ENCODE measurements around the gene MYNN. TPM values are rescaled to one million over a fixed set of nuclear protein-coding genes. Genes with fewer than 3 reads are reported as not detected.

The MYNN gene
- total RNA-seq, 4 donors from 2014 or later = 12.0 to 20.2 (median 14.7) TPM

DNA sequence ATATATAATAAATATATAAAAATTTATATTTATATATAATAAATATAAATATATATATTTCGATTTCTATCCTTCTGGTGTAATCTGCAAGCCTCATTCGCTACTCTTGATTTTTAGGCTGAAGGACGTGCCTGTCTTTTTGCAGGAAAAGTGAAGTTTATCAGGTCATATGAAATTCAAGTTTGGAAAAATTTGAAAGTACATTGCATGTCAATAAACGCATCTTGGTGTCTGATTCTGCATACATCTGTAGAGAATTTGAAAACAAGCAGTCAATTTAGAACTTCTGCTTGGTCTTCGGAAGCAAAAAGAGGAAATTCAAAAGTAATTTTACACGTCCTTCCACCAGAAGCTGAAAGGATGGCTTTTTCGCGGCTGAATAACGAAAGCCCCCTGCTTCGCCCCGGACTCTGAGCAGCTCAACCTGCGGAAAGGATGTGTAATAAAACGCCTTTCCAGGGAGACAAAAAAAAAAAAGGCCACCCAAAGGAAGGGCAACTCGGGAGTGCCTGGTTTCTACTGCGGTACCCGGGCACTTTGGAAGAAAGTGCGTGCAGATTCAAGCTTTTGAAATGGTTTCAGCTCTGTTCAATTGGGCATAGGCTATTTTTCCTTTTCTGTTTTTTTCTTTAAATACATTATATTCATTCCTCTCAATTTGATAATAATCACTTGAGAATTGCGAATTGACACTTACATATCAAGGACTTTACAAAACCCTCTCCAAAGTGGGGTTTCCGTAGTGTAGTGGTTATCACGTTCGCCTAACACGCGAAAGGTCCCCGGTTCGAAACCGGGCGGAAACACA is 1.5 kb upstream of the MYNN start:
- Histone ChIP-seq H3K4me1 (peaks cover 26 to 27% of the 10 kb centered on the region in 2 donors), H3K36me3 (peaks cover 0 to 19% of the 10 kb centered on the region in 2 donors), H3K4me3 (peak overlapping the region; percentile 76 to 99 (median 92)), H3K27me3 (no peaks in the 10 kb centered on the region), H3K27ac (peak overlapping the region; percentile 95 to 100 (median 97)), H3K9me3 (no peaks in the 10 kb centered on the region)
- in situ Hi-C loops (cut with MboI; ENCODE audit: low sequenced_read_pairs in 4 of 4) = loop anchor here in 2 of 4 donors (10.0 to 25.0 kb wide), 2 partner anchors 193 to 591 kb away; partner anchors contain the start of genes SEC62 (in 1 of the 2) and SKIL (in 1 of the 2)
- TF ChIP-seq, protein P1, sequence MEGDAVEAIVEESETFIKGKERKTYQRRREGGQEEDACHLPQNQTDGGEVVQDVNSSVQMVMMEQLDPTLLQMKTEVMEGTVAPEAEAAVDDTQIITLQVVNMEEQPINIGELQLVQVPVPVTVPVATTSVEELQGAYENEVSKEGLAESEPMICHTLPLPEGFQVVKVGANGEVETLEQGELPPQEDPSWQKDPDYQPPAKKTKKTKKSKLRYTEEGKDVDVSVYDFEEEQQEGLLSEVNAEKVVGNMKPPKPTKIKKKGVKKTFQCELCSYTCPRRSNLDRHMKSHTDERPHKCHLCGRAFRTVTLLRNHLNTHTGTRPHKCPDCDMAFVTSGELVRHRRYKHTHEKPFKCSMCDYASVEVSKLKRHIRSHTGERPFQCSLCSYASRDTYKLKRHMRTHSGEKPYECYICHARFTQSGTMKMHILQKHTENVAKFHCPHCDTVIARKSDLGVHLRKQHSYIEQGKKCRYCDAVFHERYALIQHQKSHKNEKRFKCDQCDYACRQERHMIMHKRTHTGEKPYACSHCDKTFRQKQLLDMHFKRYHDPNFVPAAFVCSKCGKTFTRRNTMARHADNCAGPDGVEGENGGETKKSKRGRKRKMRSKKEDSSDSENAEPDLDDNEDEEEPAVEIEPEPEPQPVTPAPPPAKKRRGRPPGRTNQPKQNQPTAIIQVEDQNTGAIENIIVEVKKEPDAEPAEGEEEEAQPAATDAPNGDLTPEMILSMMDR (IDR thresholded peaks at IDR 0.05 in 4 of 5, conservative IDR thresholded peaks at IDR 0.05 in 1 of 5) = no peak
- no peak for TF ChIP-seq POLR2A (IDR thresholded peaks at IDR 0.05)
- intact Hi-C loops (cut with DNase I; ENCODE audit: low total_unique reads) = loop anchor here (1.0 to 5.0 kb wide), 4 partner anchors 196 to 585 kb away; partner anchors contain the start of genes PHC3, PRKCI, SEC62 and SKIL
- ATAC-seq (peak; percentile 41 to 47), DNase-seq (peak in 1 of 2 donors; percentile 18)

DNA sequence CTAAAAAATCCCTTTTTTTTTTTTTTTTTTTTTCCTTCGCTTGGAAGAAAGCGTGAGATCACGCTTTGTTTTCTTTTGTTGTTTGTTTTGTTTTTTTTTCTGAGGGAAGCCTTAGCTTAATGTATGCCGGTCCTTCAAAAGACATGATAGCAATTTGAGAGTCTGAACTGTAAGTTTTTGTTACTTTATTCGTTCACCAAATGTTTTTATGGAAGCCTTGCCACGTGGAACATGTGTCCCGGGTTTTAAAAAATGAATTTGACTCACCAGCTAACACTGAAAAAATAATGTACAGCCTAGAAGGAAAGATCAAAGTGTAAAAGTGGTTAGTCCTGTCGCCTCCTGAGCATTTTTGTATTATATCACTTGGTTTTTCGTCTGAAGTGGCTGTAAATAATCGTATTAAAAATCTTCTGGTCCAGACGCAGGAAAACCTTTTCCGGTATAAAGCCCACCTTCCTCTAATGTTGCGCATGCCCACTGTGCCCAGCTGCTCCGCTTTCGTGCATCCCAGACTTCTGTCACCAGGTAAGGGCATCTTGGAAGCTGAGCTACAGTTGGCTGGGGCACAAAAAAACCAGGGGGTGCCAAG is 795 bp upstream of the MYNN start:
- H3K27ac ChIP-seq = peak overlapping the region; percentile 95 to 100 (median 97)
- H3K9me3 ChIP-seq = no peaks in the 10 kb centered on the region
- peak overlapping the region; percentile 76 to 99 (median 92) for H3K4me3 ChIP-seq
- peaks cover 26 to 27% of the 10 kb centered on the region in 2 donors for H3K4me1 ChIP-seq
- no peaks in the 10 kb centered on the region for H3K27me3 ChIP-seq
- ATAC-seq = peak; percentile 72 to 77
- intact Hi-C loops (cut with DNase I; ENCODE audit: low total_unique reads) = loop anchor here (1.0 to 5.0 kb wide), 4 partner anchors 195 to 584 kb away; partner anchors contain the start of genes PHC3, PRKCI, SEC62 and SKIL
- TF ChIP-seq POLR2A (IDR thresholded peaks at IDR 0.05) = no peak
- TF ChIP-seq, protein P1 (IDR thresholded peaks at IDR 0.05 in 4 of 5, conservative IDR thresholded peaks at IDR 0.05 in 1 of 5) = no peak
- peaks cover 0 to 25% of the 10 kb centered on the region in 2 donors for H3K36me3 ChIP-seq
- in situ Hi-C loops (cut with MboI; ENCODE audit: low sequenced_read_pairs in 4 of 4) = loop anchor here in 2 of 4 donors (10.0 to 25.0 kb wide), 2 partner anchors 192 to 590 kb away; partner anchors contain the start of genes SEC62 (in 1 of the 2) and SKIL (in 1 of the 2)
- peak; percentile 67 to 76 for DNase-seq

- Histone ChIP-seq H3K4me3 (peak overlapping the region; percentile 76 to 99 (median 92)), H3K4me1 (peaks cover 26 to 27% of the 10 kb centered on the region in 2 donors), H3K27me3 (no peaks in the 10 kb centered on the region), H3K9me3 (no peaks in the 10 kb centered on the region), H3K36me3 (peaks cover 0 to 39% of the 10 kb centered on the region in 2 donors), H3K27ac (peak overlapping the region; percentile 95 to 100 (median 97))
- intact Hi-C loops (cut with DNase I; ENCODE audit: low total_unique reads) = loop anchor here (5.0 kb wide), 1 partner anchor 193 kb away; the partner anchor contains the start of gene SEC62
- in situ Hi-C loops (cut with MboI; ENCODE audit: low sequenced_read_pairs in 4 of 4) = loop anchor here in 2 of 4 donors (10.0 to 25.0 kb wide), 2 partner anchors 191 to 588 kb away; partner anchors contain the start of genes SEC62 (in 1 of the 2) and SKIL (in 1 of the 2)
- TF ChIP-seq, protein P1 (IDR thresholded peaks at IDR 0.05 in 4 of 5, conservative IDR thresholded peaks at IDR 0.05 in 1 of 5) = no peak
- no peak for TF ChIP-seq POLR2A (IDR thresholded peaks at IDR 0.05)
- ATAC-seq (no peak), DNase-seq (no peak)
Observed at GRCh38 chr3:169774186-169774585, 990 bp downstream of the MYNN start.

- TF ChIP-seq, protein P1 (IDR thresholded peaks at IDR 0.05 in 4 of 5, conservative IDR thresholded peaks at IDR 0.05 in 1 of 5) = no peak
- TF ChIP-seq POLR2A (IDR thresholded peaks at IDR 0.05) = no peak
- peaks cover 0 to 75% of the 10 kb centered on the region in 2 donors for H3K36me3 ChIP-seq
- H3K9me3 ChIP-seq = no peaks in the 10 kb centered on the region
- no peaks in the 10 kb centered on the region for H3K27me3 ChIP-seq
- in situ Hi-C loops (cut with MboI; ENCODE audit: low sequenced_read_pairs in 4 of 4) (loop anchor here in 1 of 4 donors (10.0 kb wide), 1 partner anchor 187 kb away; the partner anchor contains the start of gene SEC62), intact Hi-C loops (cut with DNase I; ENCODE audit: low total_unique reads) (no loop called here)
- H3K27ac ChIP-seq = no peak overlapping the region
- H3K4me3 ChIP-seq = no peak overlapping the region
- peaks cover 21 to 26% of the 10 kb centered on the region in 2 donors for H3K4me1 ChIP-seq
- ATAC-seq (no peak), DNase-seq (no peak)
Observed at GRCh38 chr3:169777822-169778221, 4.6 kb downstream of the MYNN start.
